ENCODE results near the gene SERPINA12.

GRCh38 chr14:94473666-94474410 is 35.4 kb downstream of the SERPINA12 start:
- TF ChIP-seq CTCF (IDR thresholded peaks at IDR 0.05; ENCODE audit: low read depth, low read length, poor library complexity, severe bottlenecking): no peak
- TF ChIP-seq EZH2phosphoT487 (IDR thresholded peaks at IDR 0.05; ENCODE audit: borderline replicate concordance, low read length): no peak
